Vagina (tissue), 2 donors: ENCODE results near the gene DCLRE1B.

Source experiments
- CTCF ChIP-seq, 3 experiments: fragments of 450-650 bp in 2 of 3; fragments of 200-600 bp in 1 of 3; sonication (generic) in 1 of 3; IDR thresholded peaks; one replicate each; pipeline ENCODE4 v1.5.1; 2017 to 2019; ENCODE audit warnings: antibody characterized with exemption in 3 of 3, mild to moderate bottlenecking in 2 of 3, moderate library complexity in 2 of 3
- POLR2A ChIP-seq, 2 donors: fragments of 450-650 bp; IDR thresholded peaks; one replicate each; pipeline ENCODE4 v1.6.1; 2017; ENCODE audit warnings: antibody characterized with exemption in 2 of 2, mild to moderate bottlenecking in 2 of 2, moderate library complexity in 2 of 2
- POLR2AphosphoS5 ChIP-seq, 2 donors: sonication (generic); formaldehyde crosslinking; IDR thresholded peaks; one replicate each; pipeline ENCODE4 v1.9.0; 2017; ENCODE audit warnings: antibody characterized with exemption in 2 of 2, mild to moderate bottlenecking in 2 of 2, low read depth in 1 of 2; ENCODE audit not compliant: insufficient read depth in 1 of 2

- no peak for TF ChIP-seq POLR2AphosphoS5 (IDR thresholded peaks at IDR 0.05; ENCODE audit: insufficient read depth in 1 of 2, low read depth in 1 of 2)
- TF ChIP-seq POLR2A (IDR thresholded peaks at IDR 0.05): no peak
- TF ChIP-seq CTCF (IDR thresholded peaks at IDR 0.05): no peak
Measured at GRCh38 chr1:113870778-113871177, 34.3 kb upstream of the DCLRE1B start.
